GM23248 (cell line): ENCODE data around the gene AP3D1.

ENCODE experiments used
- EZH2 ChIP-seq: fragments of 200-600 bp; sonication (generic); IDR thresholded peaks from 2 replicates; pipeline ENCODE4 v1.6.1; 2018; ENCODE audit warnings: antibody characterized with exemption, mild to moderate bottlenecking; ENCODE audit not compliant: insufficient read depth, poor library complexity, severe bottlenecking
- EZH2phosphoT487 ChIP-seq: fragments of 200-600 bp; sonication (generic); IDR thresholded peaks from 2 replicates; pipeline ENCODE4 v1.6.1; 2018; ENCODE audit warnings: antibody characterized with exemption, moderate library complexity, mild to moderate bottlenecking, low read depth; ENCODE audit not compliant: insufficient read depth

DNA sequence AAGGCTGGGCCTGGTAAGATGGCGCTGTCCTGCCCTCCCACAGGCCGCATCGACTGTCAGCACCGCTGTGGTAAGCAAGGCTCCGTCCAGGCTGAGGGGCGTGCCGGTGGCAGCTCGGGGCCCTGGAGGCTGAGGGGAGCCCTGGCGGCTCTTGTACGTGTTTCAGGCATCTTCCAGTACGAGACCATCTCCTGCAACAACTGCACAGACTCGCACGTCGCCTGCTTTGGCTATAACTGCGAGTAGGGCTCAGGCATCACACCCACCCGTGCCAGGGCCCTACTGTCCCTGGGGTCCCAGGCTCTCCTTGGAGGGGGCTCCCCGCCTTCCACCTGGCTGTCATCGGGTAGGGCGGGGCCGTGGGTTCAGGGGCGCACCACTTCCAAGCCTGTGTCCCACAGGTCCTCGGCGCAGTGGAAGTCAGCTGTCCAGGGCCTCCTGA, 53.5 kb downstream of the AP3D1 start:
- no peak for TF ChIP-seq EZH2
- no peak for TF ChIP-seq EZH2phosphoT487
